HFF-Myc (cell line): Measurements from ENCODE around the gene NLRP7.
"Not testable (repeated sequence)": the region's sequence is repeated elsewhere in the genome, so short reads cannot be mapped to it uniquely, and the experiment has no call there.

ENCODE experiments used
- DNase-seq: peaks from one replicate; pipeline ENCODE4 v3.0.0-alpha.2; 2011; ENCODE audit warnings: low read depth; ENCODE audit errors: extremely low read depth
- H3K4me3 ChIP-seq: replicated peaks from 2 replicates; pipeline ENCODE4 v1.5.1; 2011; ENCODE audit warnings: low read depth, mild to moderate bottlenecking, control low read depth, low read length
- CTCF ChIP-seq: IDR thresholded peaks from 2 replicates; pipeline ENCODE4 v1.5.1; 2012; ENCODE audit warnings: mild to moderate bottlenecking, low read depth, low read length, control low read depth; ENCODE audit errors: missing control alignments

Gene NLRP7

GRCh38 chr19:54959840-54960239 is 12.5 kb upstream of the NLRP7 start:
- no peak for TF ChIP-seq CTCF
- no peak for DNase-seq
- H3K4me3 ChIP-seq: no peak overlapping the region

- no peak for DNase-seq
- no peak for TF ChIP-seq CTCF
- H3K4me3 ChIP-seq: no peak overlapping the region
Observed at GRCh38 chr19:54955376-54955775, 8.0 kb upstream of the NLRP7 start.

GRCh38 chr19:54953345-54953713 is 6.0 kb upstream of the NLRP7 start:
- H3K4me3 ChIP-seq, DNase-seq: not testable (repeated sequence)

- no peak for DNase-seq
- no peak overlapping the region for H3K4me3 ChIP-seq
- no peak for TF ChIP-seq CTCF
Observed at GRCh38 chr19:54952591-54953344, 5.4 kb upstream of the NLRP7 start.

GRCh38 chr19:54950580-54950979 is 3.2 kb upstream of the NLRP7 start:
- DNase-seq, H3K4me3 ChIP-seq: not testable (repeated sequence)

- DNase-seq: no peak
- no peak overlapping the region for H3K4me3 ChIP-seq
- TF ChIP-seq CTCF: no peak
Observed at GRCh38 chr19:54949412-54949811, 2.1 kb upstream of the NLRP7 start.

GRCh38 chr19:54943772-54944361 is 3.5 kb downstream of the NLRP7 start:
- not testable (repeated sequence) for DNase-seq, H3K4me3 ChIP-seq

GRCh38 chr19:54939538-54939937 is 7.8 kb downstream of the NLRP7 start:
- DNase-seq, H3K4me3 ChIP-seq: not testable (repeated sequence)

GRCh38 chr19:54938906-54939305 is 8.4 kb downstream of the NLRP7 start:
- H3K4me3 ChIP-seq: no peak overlapping the region
- no peak for DNase-seq
- TF ChIP-seq CTCF: no peak
